HepG2 (cell line): Measurements from ENCODE around the gene EPB41L5. TPM values are rescaled to one million over a fixed set of nuclear protein-coding genes. Genes with fewer than 3 reads are reported as not detected.

Experiments used
- ETV5 ChIP-seq: IDR thresholded peaks from 2 replicates; pipeline ENCODE4 v1.6.1; 2018; ENCODE audit warnings: missing biosample characterization, missing genetic modification reagents, inconsistent platforms, borderline replicate concordance
- HOXA7 ChIP-seq: sonication (generic); formaldehyde crosslinking; IDR thresholded peaks from 2 replicates; pipeline ENCODE4 v1.8.1; 2022; ENCODE audit warnings: mild to moderate bottlenecking, missing genetic modification reagents, moderate library complexity
- IRF9 ChIP-seq: sonication (generic); formaldehyde crosslinking; IDR thresholded peaks from 2 replicates; pipeline ENCODE4 v1.8.0; 2022; ENCODE audit warnings: missing genetic modification reagents, mild to moderate bottlenecking, borderline replicate concordance
- ISX ChIP-seq: sonication (generic); formaldehyde crosslinking; conservative IDR thresholded peaks from 2 replicates; pipeline ENCODE4 v1.5.0; 2020; ENCODE audit warnings: missing genetic modification reagents
- KLF11 ChIP-seq: IDR thresholded peaks from 2 replicates; pipeline ENCODE4 v1.6.1; 2016; ENCODE audit warnings: missing compliant biosample characterization
- MEF2D ChIP-seq: sonication (generic); formaldehyde crosslinking; IDR thresholded peaks from 2 replicates; pipeline ENCODE4 v1.5.1; 2020; ENCODE audit warnings: mild to moderate bottlenecking, missing genetic modification reagents
- MLLT10 ChIP-seq: sonication (generic); formaldehyde crosslinking; IDR thresholded peaks from 2 replicates; pipeline ENCODE4 v1.4.0; 2020; ENCODE audit warnings: missing genetic modification reagents
- RCOR2 ChIP-seq: IDR thresholded peaks from 2 replicates; pipeline ENCODE4 v1.6.1; 2016; ENCODE audit warnings: missing biosample characterization, missing genetic modification reagents
- SETDB1 ChIP-seq: sonication (generic); formaldehyde crosslinking; IDR thresholded peaks from 2 replicates; pipeline ENCODE4 v1.5.1; 2020; ENCODE audit warnings: missing genetic modification reagents, mild to moderate bottlenecking, borderline replicate concordance
- TCF12 ChIP-seq, 2 experiments: fragments of 450-650 bp in 1 of 2; sonication (generic) in 1 of 2; formaldehyde crosslinking in 1 of 2; IDR thresholded peaks; 2 replicates each; pipeline versions ENCODE4 v1.6.1 to v1.8.0; 2017 to 2022; ENCODE audit warnings: antibody characterized with exemption in 1 of 2, mild to moderate bottlenecking in 1 of 2, missing genetic modification reagents in 1 of 2, moderate library complexity in 1 of 2
- XBP1 ChIP-seq: sonication (generic); formaldehyde crosslinking; IDR thresholded peaks from 2 replicates; pipeline ENCODE4 v1.5.0; 2020; ENCODE audit warnings: missing genetic modification reagents
- ZBTB38 ChIP-seq: sonication (generic); formaldehyde crosslinking; IDR thresholded peaks from 2 replicates; pipeline ENCODE4 v1.5.1; 2020; ENCODE audit warnings: mild to moderate bottlenecking, missing genetic modification reagents
- ZNF318 ChIP-seq: sonication (generic); formaldehyde crosslinking; IDR thresholded peaks from 2 replicates; pipeline ENCODE4 v1.4.0; 2020; ENCODE audit warnings: mild to moderate bottlenecking, missing genetic modification reagents
- ZNF563 ChIP-seq: sonication (generic); formaldehyde crosslinking; IDR thresholded peaks from 2 replicates; pipeline ENCODE4 v1.8.0; 2022; ENCODE audit warnings: mild to moderate bottlenecking, moderate library complexity, missing genetic modification reagents
- ZNF883 ChIP-seq: sonication (generic); formaldehyde crosslinking; IDR thresholded peaks from 2 replicates; pipeline ENCODE4 v1.5.1; 2020; ENCODE audit warnings: mild to moderate bottlenecking, missing genetic modification reagents; ENCODE audit errors: not compliant biosample characterization
- polyA plus RNA-seq, 8 experiments: library from polyadenylated mRNA; depleted of rRNA in 3 of 8; stranded (reverse) in 7 of 8; unstranded in 1 of 8; fragments of >200 nt; fragmentation: Illumina TruSeq in 4 of 8; extraction: Trizol in 4 of 8; gene quantifications; 2 replicates each; pipeline versions ENCODE4 v1.2.1 to v1.2.3, GENCODE V29; 2011 to 2016; ENCODE audit warnings: low read depth in 4 of 8, missing spikeins in 1 of 8, mixed read lengths in 1 of 8; ENCODE audit not compliant: insufficient read depth in 1 of 8
- total RNA-seq, 5 experiments: library from RNA; depleted of rRNA; stranded (reverse); fragments of >200 nt; fragmentation: Illumina TruSeq; extraction: Trizol; gene quantifications; 2 replicates each; pipeline ENCODE4 v1.2.3, GENCODE V29; 2016; ENCODE audit warnings: low read depth in 1 of 5
- TF ChIP-seq, protein P1 (sequence below): sonication (generic); formaldehyde crosslinking; IDR thresholded peaks from 2 replicates; pipeline ENCODE4 v1.8.1; 2022; ENCODE audit warnings: low read depth, mild to moderate bottlenecking, missing genetic modification reagents

The EPB41L5 gene
- total and polyA plus RNA-seq, 2 of the 13 experiments (the other 11 are each of a cell fraction or from before 2014, with no cell fraction given): 40.5 to 47.5 TPM

DNA sequence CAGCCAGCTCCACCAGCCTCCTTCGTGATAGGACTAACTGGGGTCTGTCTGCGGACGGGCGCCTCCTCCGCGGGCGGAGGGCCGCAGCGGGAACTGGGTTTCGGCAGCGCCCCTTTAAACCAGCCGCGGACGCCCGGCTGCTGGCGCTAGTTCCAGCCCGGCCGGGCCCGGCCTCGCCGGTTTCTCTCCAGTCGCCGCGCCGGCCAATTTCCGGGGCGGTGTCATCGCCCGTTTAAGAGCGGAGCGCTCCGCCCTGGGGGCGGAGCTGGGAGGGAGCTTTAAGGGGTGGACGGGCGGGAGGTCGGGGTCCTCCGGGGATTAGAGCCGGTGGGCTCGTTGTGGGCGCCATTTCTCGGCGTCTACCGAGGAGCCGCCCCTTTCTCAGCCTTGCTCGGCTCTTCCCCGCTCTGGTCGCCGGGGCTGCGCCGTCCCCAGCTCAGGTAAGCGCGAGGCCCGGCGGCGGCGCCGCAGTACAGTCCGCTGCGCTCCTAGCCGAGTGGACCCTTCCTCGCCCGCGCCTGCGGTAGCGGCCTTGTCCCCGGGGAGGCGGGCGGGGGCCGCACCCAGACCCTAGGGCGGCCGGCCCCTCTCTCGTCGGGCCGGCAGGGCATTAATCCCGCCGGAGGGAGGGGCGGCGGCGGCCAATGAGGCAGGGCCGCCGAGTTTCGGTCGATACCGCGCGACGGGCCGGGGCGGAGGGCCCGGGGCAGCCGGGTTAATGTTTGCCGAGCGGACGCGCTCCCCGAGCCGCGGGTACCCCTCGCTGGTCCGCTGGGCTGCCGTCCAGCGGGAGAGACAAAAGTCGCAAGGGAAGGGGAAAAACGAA, at the start of gene EPB41L5 (continued):
- TF ChIP-seq, protein P1, sequence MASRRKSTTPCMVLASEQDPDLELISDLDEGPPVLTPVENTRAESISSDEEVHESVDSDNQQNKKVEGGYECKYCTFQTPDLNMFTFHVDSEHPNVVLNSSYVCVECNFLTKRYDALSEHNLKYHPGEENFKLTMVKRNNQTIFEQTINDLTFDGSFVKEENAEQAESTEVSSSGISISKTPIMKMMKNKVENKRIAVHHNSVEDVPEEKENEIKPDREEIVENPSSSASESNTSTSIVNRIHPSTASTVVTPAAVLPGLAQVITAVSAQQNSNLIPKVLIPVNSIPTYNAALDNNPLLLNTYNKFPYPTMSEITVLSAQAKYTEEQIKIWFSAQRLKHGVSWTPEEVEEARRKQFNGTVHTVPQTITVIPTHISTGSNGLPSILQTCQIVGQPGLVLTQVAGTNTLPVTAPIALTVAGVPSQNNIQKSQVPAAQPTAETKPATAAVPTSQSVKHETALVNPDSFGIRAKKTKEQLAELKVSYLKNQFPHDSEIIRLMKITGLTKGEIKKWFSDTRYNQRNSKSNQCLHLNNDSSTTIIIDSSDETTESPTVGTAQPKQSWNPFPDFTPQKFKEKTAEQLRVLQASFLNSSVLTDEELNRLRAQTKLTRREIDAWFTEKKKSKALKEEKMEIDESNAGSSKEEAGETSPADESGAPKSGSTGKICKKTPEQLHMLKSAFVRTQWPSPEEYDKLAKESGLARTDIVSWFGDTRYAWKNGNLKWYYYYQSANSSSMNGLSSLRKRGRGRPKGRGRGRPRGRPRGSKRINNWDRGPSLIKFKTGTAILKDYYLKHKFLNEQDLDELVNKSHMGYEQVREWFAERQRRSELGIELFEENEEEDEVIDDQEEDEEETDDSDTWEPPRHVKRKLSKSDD (CRISPR knock-in tag): peak; percentile 66
- TF ChIP-seq ETV5 (peak; percentile 83; the same call in 1 of the 2 replicates), MLLT10 (CRISPR knock-in tag) (no peak), ZNF883 (peak; percentile 95), ISX (CRISPR knock-in tag) (0 out of 2 replicates have a peak, but pooled peaks have one; percentile 82), ZNF318 (CRISPR knock-in tag) (no peak), MEF2D (CRISPR knock-in tag) (no peak), ZNF563 (CRISPR knock-in tag) (peak; percentile 99), HOXA7 (CRISPR knock-in tag) (no peak; the same call in 1 of the 2 replicates), XBP1 (CRISPR knock-in tag) (no peak; the same call in 1 of the 2 replicates), TCF12 (IDR thresholded peaks at IDR 0.05) (no peak), TCF12 (CRISPR knock-in tag; IDR thresholded peaks at IDR 0.05) (peak; percentile 78), ZBTB38 (CRISPR knock-in tag) (peak; percentile 68; the same call in 1 of the 2 replicates), IRF9 (CRISPR knock-in tag) (peak; percentile 97), SETDB1 (CRISPR knock-in tag) (no peak), RCOR2 (CRISPR knock-in tag) (0 out of 2 replicates have a peak, but pooled peaks have one; percentile 12), KLF11 (no peak; the same call in 1 of the 2 replicates)
